HUES64 (cell line): ENCODE results near the gene ARPP21.

Experiments
- H3K27ac ChIP-seq: 2 replicates; pipeline ENCODE4 v1.7.0; 2013; ENCODE audit warnings: low read depth, low read length, inconsistent platforms
- H3K27me3 ChIP-seq: 2 replicates; pipeline ENCODE4 v1.6.1; 2013; ENCODE audit warnings: mild to moderate bottlenecking, low read length; ENCODE audit not compliant: insufficient read depth
- H3K36me3 ChIP-seq: 2 replicates; pipeline ENCODE4 v1.6.1; 2013; ENCODE audit warnings: mild to moderate bottlenecking, low read length; ENCODE audit not compliant: insufficient read depth
- H3K4me1 ChIP-seq: 2 replicates; pipeline ENCODE4 v1.6.1; 2013; ENCODE audit warnings: mild to moderate bottlenecking, low read length, moderate library complexity; ENCODE audit not compliant: insufficient read depth
- H3K4me3 ChIP-seq: 2 replicates; pipeline ENCODE4 v1.5.1; 2013; ENCODE audit warnings: mild to moderate bottlenecking, low read length, moderate library complexity
- H3K9ac ChIP-seq: 2 replicates; pipeline ENCODE4 v1.6.1; 2013; ENCODE audit warnings: mild to moderate bottlenecking, low read depth, low read length
- H3K9me3 ChIP-seq: 2 replicates; pipeline ENCODE4 v1.6.1; 2013; ENCODE audit warnings: low read depth, low read length; ENCODE audit not compliant: insufficient read depth
- WGBS: fragments of 150-250, 120-280 bp; methylation state at CpG from one replicate; pipeline ENCODE4 v1.1.7; 2013; ENCODE audit warnings: missing lambda C conversion rate; 5-methylcytosine and 5-hydroxymethylcytosine counted together

The ARPP21 gene

GRCh38 chr3:35832140-35832571 is 192.8 kb downstream of the ARPP21 start:
- Histone ChIP-seq H3K36me3 (no peaks in the 10 kb centered on the region), H3K4me3 (no peak overlapping the region), H3K27me3 (no peaks in the 10 kb centered on the region), H3K9ac (no peak overlapping the region), H3K27ac (no peak overlapping the region), H3K4me1 (no peaks in the 10 kb centered on the region), H3K9me3 (no peaks in the 10 kb centered on the region)
- WGBS: 95% methylated on average over 5 of the region's 5 CpGs
